GOT3 (cell line): ENCODE data around the gene MEX3C.

Experiments used
- DNase-seq: peaks from one replicate; lab custom pipeline; 2025; ENCODE audit warnings: mixed read lengths; lab: John Stamatoyannopoulos, UW

Gene MEX3C

GRCh38 chr18:51191128-51191717 lies 6.3 kb downstream of the MEX3C start:
- no peak for DNase-seq

- DNase-seq = no peak
These were observed 7.5 kb downstream of the MEX3C start for GRCh38 chr18:51190000-51190399.

GRCh38 chr18:51188024-51188701 lies 9.3 kb downstream of the MEX3C start:
- DNase-seq = no peak

GRCh38 chr18:51185075-51185474 lies 12.4 kb downstream of the MEX3C start:
- no peak for DNase-seq

GRCh38 chr18:51184091-51184457 lies 13.4 kb downstream of the MEX3C start:
- no peak for DNase-seq

GRCh38 chr18:51183372-51184090 lies 13.9 kb downstream of the MEX3C start:
- DNase-seq = no peak

GRCh38 chr18:51182824-51183223 lies 14.7 kb downstream of the MEX3C start:
- DNase-seq = no peak

GRCh38 chr18:51171625-51172259 lies 25.7 kb downstream of the MEX3C start:
- no peak for DNase-seq

- DNase-seq = no peak
These were observed 26.3 kb downstream of the MEX3C start for GRCh38 chr18:51171223-51171622.

- DNase-seq = no peak
These were observed 26.8 kb downstream of the MEX3C start for GRCh38 chr18:51170664-51171063.

GRCh38 chr18:51169731-51170130 lies 27.8 kb downstream of the MEX3C start:
- no peak for DNase-seq

GRCh38 chr18:51168960-51169662 lies 28.4 kb downstream of the MEX3C start:
- no peak for DNase-seq

GRCh38 chr18:51168026-51168742 lies 29.3 kb downstream of the MEX3C start:
- no peak for DNase-seq

- no peak for DNase-seq
These were observed 32.2 kb downstream of the MEX3C start for GRCh38 chr18:51165296-51165695.

- no peak for DNase-seq
These were observed 32.7 kb downstream of the MEX3C start for GRCh38 chr18:51164761-51165281.

GRCh38 chr18:51164342-51164741 lies 33.1 kb downstream of the MEX3C start:
- no peak for DNase-seq

- no peak for DNase-seq
These were observed 33.9 kb downstream of the MEX3C start for GRCh38 chr18:51163543-51163942.

- no peak for DNase-seq
These were observed 34.9 kb downstream of the MEX3C start for GRCh38 chr18:51162617-51163016.

GRCh38 chr18:51160646-51161045 lies 36.8 kb downstream of the MEX3C start:
- no peak for DNase-seq

- no peak for DNase-seq
These were observed 40.3 kb downstream of the MEX3C start for GRCh38 chr18:51157215-51157614.

GRCh38 chr18:51154431-51155063 lies 42.9 kb downstream of the MEX3C start:
- no peak for DNase-seq
